Skeletal muscle tissue (tissue), 4 donors: Measurements from ENCODE around the gene VWA1. TPM values are rescaled to one million over a fixed set of nuclear protein-coding genes. Genes with fewer than 3 reads are reported as not detected.
A peak's percentile ranks its signal among the peaks of the same experiment; 100 is the strongest.
"Not testable (repeated sequence)": the region's sequence is repeated elsewhere in the genome, so short reads cannot be mapped to it uniquely, and the experiment has no call there.

Experiments
- H3K27ac ChIP-seq: one replicate; pipeline ENCODE4 v1.7.0; 2013; ENCODE audit warnings: mild to moderate bottlenecking, low read depth, low read length, inconsistent platforms
- H3K27me3 ChIP-seq, 3 donors: one replicate each; pipeline ENCODE4 v1.7.0; 2013; ENCODE audit warnings: low read length in 3 of 3; ENCODE audit not compliant: control insufficient read depth in 3 of 3, insufficient read depth in 3 of 3
- H3K36me3 ChIP-seq, 3 donors: one replicate each; pipeline ENCODE4 v1.7.0; 2013; ENCODE audit warnings: low read length in 3 of 3; ENCODE audit not compliant: control insufficient read depth in 3 of 3, insufficient read depth in 3 of 3
- H3K4me1 ChIP-seq, 3 donors: one replicate each; pipeline ENCODE4 v1.7.0; 2013; ENCODE audit warnings: low read length in 3 of 3, mild to moderate bottlenecking in 3 of 3; ENCODE audit not compliant: control insufficient read depth in 3 of 3, insufficient read depth in 3 of 3
- H3K4me3 ChIP-seq, 3 donors: one replicate each; pipeline ENCODE4 v1.7.0; 2013; ENCODE audit warnings: low read length in 3 of 3
- H3K9ac ChIP-seq, 3 donors: one replicate each; pipeline ENCODE4 v1.7.0; 2013; ENCODE audit warnings: low read length in 3 of 3, mild to moderate bottlenecking in 3 of 3, moderate library complexity in 2 of 3, low read depth in 1 of 3
- H3K9me3 ChIP-seq, 3 donors: one replicate each; pipeline ENCODE4 v1.7.0; 2013; ENCODE audit warnings: low read length in 3 of 3; ENCODE audit not compliant: control insufficient read depth in 3 of 3
- total RNA-seq: library from RNA; depleted of rRNA; stranded (reverse); fragments of >200 nt; gene quantifications from one replicate; pipeline ENCODE4 v1.2.3, GENCODE V29; 2014
- donor health status: Osteomylitis.

The VWA1 gene
- total RNA-seq, 1 donor from 2014 or later = 11.0 TPM

GRCh38 chr1:1463312-1463711 lies 27.8 kb downstream of the VWA1 start:
- Histone ChIP-seq H3K9ac (no peak overlapping the region), H3K4me3 (no peak overlapping the region), H3K9me3 (no peaks in the 10 kb centered on the region), H3K4me1 (peaks cover 0 to 3% (median 0%) of the 10 kb centered on the region in 3 donors), H3K36me3 (no peaks in the 10 kb centered on the region), H3K27me3 (peaks cover 0 to 13% (median 10%) of the 10 kb centered on the region in 3 donors), H3K27ac (no peak overlapping the region)

- not testable (repeated sequence) for H3K27me3 ChIP-seq, H3K9ac ChIP-seq, H3K36me3 ChIP-seq, H3K4me3 ChIP-seq, H3K27ac ChIP-seq, H3K9me3 ChIP-seq
- H3K4me1 ChIP-seq = peaks cover 11 to 19% (median 11%) of the 10 kb centered on the region in 3 donors
Observed at GRCh38 chr1:1468196-1468985, 32.9 kb downstream of the VWA1 start.

- Histone ChIP-seq H3K4me1 (peaks cover 11 to 24% (median 13%) of the 10 kb centered on the region in 3 donors), H3K9me3 (no peaks in the 10 kb centered on the region), H3K4me3 (peak overlapping the region; percentile 70 to 95 (median 89)), H3K9ac (peak overlapping the region; percentile 69 to 90 (median 83)), H3K27me3 (no peaks in the 10 kb centered on the region), H3K27ac (peak overlapping the region; percentile 82), H3K36me3 (no peaks in the 10 kb centered on the region)
Observed at GRCh38 chr1:1470626-1471388, 35.3 kb downstream of the VWA1 start.

- no peaks in the 10 kb centered on the region for H3K9me3 ChIP-seq
- H3K27ac ChIP-seq = peak within 1 kb of the TSS; percentile 82
- peak within 1 kb of the TSS; percentile 72 to 95 (median 89) for H3K4me3 ChIP-seq
- H3K9ac ChIP-seq = peak within 1 kb of the TSS; percentile 74 to 90 (median 83)
- H3K4me1 ChIP-seq = peaks cover 11 to 24% (median 13%) of the 10 kb centered on the region in 3 donors
- H3K27me3 ChIP-seq = no peaks in the 10 kb centered on the region
- no peaks in the 10 kb centered on the region for H3K36me3 ChIP-seq
Observed at GRCh38 chr1:1471389-1472052, 36.0 kb downstream of the VWA1 start, which contains the start of gene ATAD3B. ATAD3B (plus strand) TSS chr1:1471765; CDS start chr1:1471885, 120 bp downstream.

GRCh38 chr1:1472053-1472876 lies 36.8 kb downstream of the VWA1 start:
- Histone ChIP-seq H3K4me1 (peaks cover 11 to 24% (median 13%) of the 10 kb centered on the region in 3 donors), H3K9ac (peak overlapping the region; percentile 51 to 74 (median 64)), H3K4me3 (peak overlapping the region; percentile 68 to 72 (median 72))
- H3K9me3 ChIP-seq, H3K36me3 ChIP-seq, H3K27ac ChIP-seq, H3K27me3 ChIP-seq: not testable (repeated sequence)

GRCh38 chr1:1476011-1476410 lies 40.5 kb downstream of the VWA1 start:
- Histone ChIP-seq H3K36me3 (peaks cover 17 to 21% (median 19%) of the 10 kb centered on the region in 3 donors), H3K4me1 (peaks cover 6 to 17% (median 8%) of the 10 kb centered on the region in 3 donors)
- H3K4me3 ChIP-seq, H3K27ac ChIP-seq, H3K9ac ChIP-seq, H3K27me3 ChIP-seq, H3K9me3 ChIP-seq: not testable (repeated sequence)

- H3K9ac ChIP-seq = no peak overlapping the region
- no peak overlapping the region for H3K4me3 ChIP-seq
- H3K27ac ChIP-seq = no peak overlapping the region
- H3K27me3 ChIP-seq = no peaks in the 10 kb centered on the region
- peaks cover 5 to 14% (median 8%) of the 10 kb centered on the region in 3 donors for H3K4me1 ChIP-seq
- H3K9me3 ChIP-seq = no peaks in the 10 kb centered on the region
- H3K36me3 ChIP-seq = peaks cover 17 to 21% (median 21%) of the 10 kb centered on the region in 3 donors
Observed at GRCh38 chr1:1477206-1477605, 41.7 kb downstream of the VWA1 start.

- no peaks in the 10 kb centered on the region for H3K9me3 ChIP-seq
- H3K36me3 ChIP-seq = peaks cover 34 to 40% (median 35%) of the 10 kb centered on the region in 3 donors
- no peaks in the 10 kb centered on the region for H3K4me1 ChIP-seq
Observed at GRCh38 chr1:1479547-1480487, 44.3 kb downstream of the VWA1 start.

More at GRCh38 chr1:1479547-1480487, 44.3 kb downstream of the VWA1 start:
- Histone ChIP-seq H3K4me3 (no peak overlapping the region), H3K27me3 (no peaks in the 10 kb centered on the region), H3K9ac (no peak overlapping the region), H3K27ac (no peak overlapping the region)
